ENCODE results near the gene SLU7.

GRCh38 chr5:160377651-160378050 is 41.2 kb downstream of the SLU7 start:
- no peak for TF ChIP-seq POLR2A (IDR thresholded peaks at IDR 0.05)
- TF ChIP-seq POLR2AphosphoS5 (IDR thresholded peaks at IDR 0.05), result no peak
